Upper lobe of right lung (tissue), 1 donor: ENCODE measurements around the gene RGPD3. TPM values are rescaled to one million over a fixed set of nuclear protein-coding genes. Genes with fewer than 3 reads are reported as not detected.
"Not testable (repeated sequence)": the region's sequence is repeated elsewhere in the genome, so short reads cannot be mapped to it uniquely, and the experiment has no call there.

Source experiments
- ATAC-seq: fragments of 200-7000 bp; cut with Tn5 transposase; one replicate; pipeline ENCODE4 v1.9.1; 2020; ENCODE audit warnings: mild to moderate bottlenecking, moderate library complexity
- DNase-seq: peaks from one replicate; pipeline ENCODE4 v3.0.0-alpha.2; 2020
- H3K27ac ChIP-seq: fragments of 200-600 bp; one replicate; pipeline ENCODE4 v1.8.0; 2022
- H3K27me3 ChIP-seq: fragments of 200-600 bp; one replicate; pipeline ENCODE4 v1.8.0; 2022; ENCODE audit warnings: mild to moderate bottlenecking
- H3K36me3 ChIP-seq: fragments of 200-600 bp; one replicate; pipeline ENCODE4 v1.8.0; 2022
- H3K4me1 ChIP-seq: fragments of 200-600 bp; one replicate; pipeline ENCODE4 v1.8.0; 2022
- H3K4me3 ChIP-seq: fragments of 200-600 bp; one replicate; pipeline ENCODE4 v1.8.0; 2022; ENCODE audit warnings: mild to moderate bottlenecking
- H3K9me3 ChIP-seq: fragments of 200-600 bp; one replicate; pipeline ENCODE4 v1.8.0; 2022
- CTCF ChIP-seq: fragments of 200-600 bp; IDR thresholded peaks from one replicate; pipeline ENCODE4 v1.8.0; 2022; ENCODE audit warnings: antibody characterized with exemption
- intact Hi-C: fragments of 100-400 bp; cut with DNase I; formaldehyde crosslinking; loops from one replicate; pipeline ENCODE4 v1.11.0; 2022
- long read RNA-seq: library from polyadenylated mRNA; unstranded; transcript quantifications from one replicate; pipeline ENCODE4 v2.0.0, GENCODE V29; 2021
- total RNA-seq: library from RNA; stranded (reverse); fragmentation: NEBNext Ultra II Directional; extraction: Animal tissue kit (Norgen Biotek cat#: 25700); gene quantifications from one replicate; pipeline ENCODE4 v1.2.1, GENCODE V29; 2021
- donor health status: DM: no; HTN: yes; CAD: no; lungs with severe emphysema.

Gene RGPD3
- 0.12 TPM for total RNA-seq
- long read RNA-seq, result 0 reads

GRCh38 chr2:106468107-106468506, at the start of gene RGPD3:
Gene RGPD3 (minus strand): TSS chr2:106468413. CDS start chr2:106468288, 125 bp downstream.
- H3K4me1 ChIP-seq, ATAC-seq, H3K9me3 ChIP-seq, H3K4me3 ChIP-seq, DNase-seq, H3K36me3 ChIP-seq, intact Hi-C loops, H3K27me3 ChIP-seq, H3K27ac ChIP-seq: not testable (repeated sequence)

DNA sequence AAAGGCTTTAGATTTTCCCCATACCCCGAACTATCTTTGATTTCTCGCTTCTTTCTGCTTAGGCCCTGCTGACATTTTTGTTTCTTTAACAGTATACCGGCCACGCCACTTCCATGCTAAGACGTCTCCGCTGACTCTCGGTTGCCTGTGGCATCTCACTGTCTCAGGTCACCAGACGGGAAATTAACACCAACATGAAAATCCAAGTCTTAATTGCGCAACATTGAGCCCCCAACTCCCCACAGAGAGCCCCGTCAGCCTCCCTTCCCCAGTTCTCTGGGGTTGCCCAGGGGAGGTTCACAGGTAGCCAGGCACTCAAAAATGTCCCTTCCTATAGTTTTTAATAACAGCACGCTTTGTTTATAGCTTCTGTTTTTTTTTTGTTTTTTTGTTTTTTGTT, 49.1 kb upstream of the RGPD3 start:
- Histone ChIP-seq H3K4me1 (no peaks in the 10 kb centered on the region), H3K27ac (no peak overlapping the region), H3K27me3 (no peaks in the 10 kb centered on the region), H3K9me3 (no peaks in the 10 kb centered on the region), H3K4me3 (no peak overlapping the region), H3K36me3 (no peaks in the 10 kb centered on the region)
- ATAC-seq, result no peak
- no peak for TF ChIP-seq CTCF
- no peak for DNase-seq
- intact Hi-C loops, result no loop called here

DNA sequence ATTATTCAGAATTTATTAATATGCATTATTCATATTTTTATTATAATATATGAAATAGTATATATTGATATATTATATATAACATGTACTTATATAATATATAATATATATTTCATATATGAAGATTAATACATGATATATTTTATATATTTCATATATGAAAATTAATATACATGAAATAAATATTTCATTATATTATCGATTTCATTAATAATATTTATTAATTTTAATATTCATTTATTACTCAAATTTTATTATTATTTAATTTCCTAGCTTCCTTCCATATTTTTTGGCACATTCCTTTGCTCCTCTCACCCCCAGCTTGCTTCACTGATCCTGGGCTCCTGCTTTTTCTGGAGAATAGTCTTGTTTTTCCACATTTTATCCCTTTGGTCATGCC, 48.7 kb upstream of the RGPD3 start:
- intact Hi-C loops, result no loop called here
- TF ChIP-seq CTCF, result no peak
- Histone ChIP-seq H3K9me3 (no peaks in the 10 kb centered on the region), H3K36me3 (no peaks in the 10 kb centered on the region), H3K4me1 (no peaks in the 10 kb centered on the region), H3K27ac (no peak overlapping the region), H3K4me3 (no peak overlapping the region), H3K27me3 (no peaks in the 10 kb centered on the region)
- DNase-seq (no peak), ATAC-seq (no peak)

DNA sequence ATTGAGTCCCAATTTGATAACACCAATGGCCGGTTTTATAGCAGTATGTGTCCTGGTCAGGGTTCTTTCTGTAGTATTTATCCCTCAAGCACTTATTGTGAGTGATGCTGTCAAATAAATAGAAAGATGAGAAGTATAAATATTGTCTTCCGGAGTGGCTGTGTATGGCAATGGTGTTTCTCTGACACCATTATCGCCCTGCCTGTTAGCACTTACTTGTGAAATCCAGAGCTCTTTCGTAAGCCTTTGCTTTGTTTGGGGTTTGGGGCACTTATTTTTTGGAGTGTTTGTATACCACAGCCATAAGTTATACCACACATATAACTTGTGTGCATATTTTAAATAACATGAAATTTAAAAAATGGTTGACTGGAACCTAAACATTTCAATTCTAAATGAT, 48.2 kb upstream of the RGPD3 start:
- H3K27ac ChIP-seq, result no peak overlapping the region
- H3K36me3 ChIP-seq, result no peaks in the 10 kb centered on the region
- intact Hi-C loops, result no loop called here
- H3K9me3 ChIP-seq, result no peaks in the 10 kb centered on the region
- no peaks in the 10 kb centered on the region for H3K27me3 ChIP-seq
- ATAC-seq (no peak), DNase-seq (no peak)
- H3K4me3 ChIP-seq, result no peak overlapping the region
- no peaks in the 10 kb centered on the region for H3K4me1 ChIP-seq
- no peak for TF ChIP-seq CTCF

DNA sequence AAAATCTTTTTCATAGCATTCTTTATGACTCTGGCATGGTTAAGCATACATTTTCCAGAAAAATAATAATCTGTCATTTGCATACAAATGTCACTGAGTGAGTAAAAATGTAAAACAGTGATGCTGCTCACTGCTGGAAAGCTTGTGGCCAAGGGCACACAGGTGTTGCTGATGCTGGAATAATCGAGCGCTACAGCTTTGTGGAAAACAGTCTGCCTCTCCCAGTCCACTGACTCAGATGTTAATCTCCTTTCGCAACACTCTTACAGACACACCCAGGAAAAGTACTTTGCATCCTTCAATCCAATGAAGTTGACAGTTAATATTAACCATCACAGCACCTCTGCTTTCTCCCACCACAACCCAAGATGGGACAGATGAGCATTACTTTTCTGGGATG, 46.6 kb upstream of the RGPD3 start:
- intact Hi-C loops, H3K4me1 ChIP-seq, H3K27me3 ChIP-seq, H3K27ac ChIP-seq, ATAC-seq, H3K9me3 ChIP-seq, H3K36me3 ChIP-seq, H3K4me3 ChIP-seq, DNase-seq: not testable (repeated sequence)

GRCh38 chr2:106513391-106513790, 45.2 kb upstream of the RGPD3 start:
- not testable (repeated sequence) for H3K27me3 ChIP-seq

DNA sequence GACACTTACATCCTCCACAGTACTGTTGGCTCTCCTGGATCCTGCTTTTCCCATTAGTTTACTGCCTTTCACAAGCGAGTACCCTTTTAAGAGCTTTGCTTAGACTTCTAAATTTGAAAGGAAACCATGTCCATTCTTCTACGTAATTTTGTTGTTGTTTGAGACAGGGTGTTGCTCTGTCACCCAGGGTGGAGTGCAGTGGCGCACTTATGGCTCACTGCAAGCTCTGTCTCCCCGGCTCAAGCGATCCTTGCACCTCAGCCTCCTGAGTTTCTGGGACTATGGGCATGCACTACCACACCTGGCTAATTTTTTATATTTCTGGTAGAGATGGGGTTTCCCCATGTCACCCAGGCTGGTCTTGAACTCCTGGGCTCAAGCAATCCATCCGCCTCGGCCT, 43.7 kb upstream of the RGPD3 start:
- H3K9me3 ChIP-seq, ATAC-seq, H3K4me1 ChIP-seq, intact Hi-C loops, H3K36me3 ChIP-seq, H3K27me3 ChIP-seq, DNase-seq, H3K4me3 ChIP-seq: not testable (repeated sequence)
- H3K27ac ChIP-seq, result peak overlapping the region; percentile 36

More at GRCh38 chr2:106513391-106513790, 45.2 kb upstream of the RGPD3 start:
- DNase-seq, H3K9me3 ChIP-seq, H3K4me1 ChIP-seq, H3K4me3 ChIP-seq, ATAC-seq, H3K36me3 ChIP-seq, intact Hi-C loops, H3K27ac ChIP-seq: not testable (repeated sequence)

DNA sequence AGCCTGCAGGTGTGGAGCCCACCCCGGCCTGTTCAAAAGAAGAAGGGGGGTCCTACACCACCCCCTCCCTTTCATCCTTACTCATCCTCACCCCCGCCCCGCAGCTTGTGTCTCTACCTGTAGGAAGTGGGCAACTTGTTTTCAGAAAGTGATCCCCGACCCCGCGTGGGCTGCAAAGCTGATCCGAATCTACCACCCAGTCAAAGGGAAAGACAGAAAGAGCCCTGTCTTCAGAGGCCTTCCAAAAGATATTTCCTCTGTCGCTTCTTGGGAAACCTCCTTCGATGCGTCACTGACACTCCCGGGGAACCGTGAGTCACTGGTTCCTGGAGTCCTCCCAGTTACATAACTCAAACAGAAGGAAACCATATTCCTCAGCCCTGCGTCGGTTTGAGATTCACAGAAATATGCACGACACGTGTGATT, 43.3 kb upstream of the RGPD3 start:
- H3K4me3 ChIP-seq, H3K4me1 ChIP-seq, H3K27me3 ChIP-seq, H3K36me3 ChIP-seq, H3K9me3 ChIP-seq, intact Hi-C loops: not testable (repeated sequence)
- ATAC-seq, result peak; percentile 82
- peak; percentile 67 for DNase-seq
- H3K27ac ChIP-seq, result peak overlapping the region; percentile 36

- H3K9me3 ChIP-seq, ATAC-seq: not testable (repeated sequence)
Observed at GRCh38 chr2:106510791-106511190, 42.6 kb upstream of the RGPD3 start.

DNA sequence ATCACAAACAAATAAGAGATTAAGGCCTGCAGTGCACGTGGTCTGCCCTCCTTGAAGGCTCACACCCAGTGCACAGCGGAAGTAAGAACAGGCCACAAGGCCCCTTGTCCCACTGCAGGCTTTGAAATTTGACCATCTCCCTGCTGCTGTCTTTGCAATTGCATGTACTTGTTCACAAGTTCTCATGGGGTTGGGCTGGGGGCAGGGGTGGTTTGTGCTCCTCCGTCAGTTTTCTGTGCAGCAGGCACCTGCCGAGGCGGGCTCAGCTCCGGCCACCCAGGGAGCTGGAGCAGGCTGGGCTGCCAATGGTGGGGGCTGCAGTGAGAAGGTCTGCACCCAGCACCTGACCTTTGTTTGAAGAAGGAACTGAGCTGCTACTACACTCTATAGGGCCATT, 41.2 kb upstream of the RGPD3 start:
- H3K27ac ChIP-seq, H3K4me3 ChIP-seq, H3K9me3 ChIP-seq, H3K27me3 ChIP-seq, ATAC-seq, H3K36me3 ChIP-seq, H3K4me1 ChIP-seq, intact Hi-C loops, DNase-seq: not testable (repeated sequence)

More at GRCh38 chr2:106510791-106511190, 42.6 kb upstream of the RGPD3 start:
- H3K4me1 ChIP-seq, DNase-seq, H3K4me3 ChIP-seq, H3K36me3 ChIP-seq, intact Hi-C loops, H3K27me3 ChIP-seq: not testable (repeated sequence)
- H3K27ac ChIP-seq, result peak overlapping the region; percentile 24

DNA sequence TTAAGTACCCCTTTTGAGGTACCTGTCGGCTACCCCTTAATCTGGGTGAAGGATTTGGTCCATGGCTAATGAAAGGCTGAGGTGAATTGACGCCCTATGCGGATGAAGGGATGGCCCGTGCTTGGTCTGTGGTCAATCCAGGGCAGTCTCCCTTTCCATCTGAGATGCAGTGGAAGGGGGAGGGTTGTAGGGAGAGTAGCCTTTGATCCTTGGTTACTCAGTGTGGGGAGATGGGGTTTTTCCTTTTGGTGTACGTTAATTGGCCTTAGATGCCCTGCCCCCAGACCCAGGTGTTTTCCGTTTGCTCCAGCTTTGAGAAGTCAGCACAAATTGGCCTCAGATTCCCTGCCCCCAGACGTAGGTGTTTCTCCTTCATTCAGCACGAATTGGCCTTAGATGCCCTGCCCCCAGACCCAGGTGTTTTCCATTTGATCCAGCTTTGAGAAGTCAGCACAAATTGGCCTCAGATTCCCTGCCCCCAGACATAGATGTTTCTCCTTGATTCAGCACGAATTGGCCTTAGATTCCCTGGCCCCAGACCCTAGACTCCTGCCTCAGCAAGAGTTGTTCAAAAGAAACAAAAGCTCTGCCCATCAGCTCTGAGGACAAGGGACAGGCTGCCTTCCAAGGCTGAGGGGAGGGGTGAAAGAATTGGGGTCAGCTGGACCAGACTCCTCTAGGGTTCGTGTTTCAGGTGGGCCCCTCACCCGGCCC, 40.6 kb upstream of the RGPD3 start:
- H3K4me1 ChIP-seq, intact Hi-C loops, H3K36me3 ChIP-seq, H3K27me3 ChIP-seq, ATAC-seq, DNase-seq, H3K27ac ChIP-seq, H3K4me3 ChIP-seq, H3K9me3 ChIP-seq: not testable (repeated sequence)
